Stimulated activated effector memory CD8-positive, alpha-beta T cell treated with anti-CD3 and anti-CD28 coated beads, Interleukin-12 subunit alpha, Interleukin-12 subunit beta, amount 100 ng/mL, for 72 hours (primary cell): ENCODE measurements around the gene TMC1.
"Not testable (repeated sequence)": the region's sequence is repeated elsewhere in the genome, so short reads cannot be mapped to it uniquely, and the experiment has no call there.

Experiments used
- ATAC-seq: fragments of 150-1000 bp; cut with Tn5 transposase; 2 replicates; pipeline ENCODE4 v1.10.0; 2021
- DNase-seq, 2 donors: peaks; one replicate each; pipeline ENCODE4 v3.0.0; 2021 to 2022; ENCODE audit warnings: low spot score in 2 of 2
- H3K27ac Mint-ChIP-seq: one replicate; pipeline ENCODE4 v1.8.0; 2022; ENCODE audit warnings: mild to moderate bottlenecking, mixed read lengths
- H3K36me3 Mint-ChIP-seq: one replicate; pipeline ENCODE4 v1.8.0; 2022; ENCODE audit warnings: mild to moderate bottlenecking, mixed read lengths
- H3K4me1 Mint-ChIP-seq: one replicate; pipeline ENCODE4 v1.8.0; 2022; ENCODE audit warnings: mixed read lengths
- H3K4me3 Mint-ChIP-seq: one replicate; pipeline ENCODE4 v1.8.0; 2022; ENCODE audit warnings: mild to moderate bottlenecking, mixed read lengths
- H3K9me3 Mint-ChIP-seq: one replicate; pipeline ENCODE4 v1.8.0; 2022; ENCODE audit warnings: mixed read lengths

Gene TMC1

GRCh38 chr9:72497447-72498046 lies 23.9 kb upstream of the TMC1 start:
- no peak overlapping the region for H3K27ac Mint-ChIP-seq
- no peaks in the 10 kb centered on the region for H3K9me3 Mint-ChIP-seq
- H3K4me3 Mint-ChIP-seq, result no peak overlapping the region
- ATAC-seq, result no peak
- no peaks in the 10 kb centered on the region for H3K4me1 Mint-ChIP-seq
- no peak for DNase-seq
- H3K36me3 Mint-ChIP-seq, result no peaks in the 10 kb centered on the region

GRCh38 chr9:72506615-72507014 lies 14.8 kb upstream of the TMC1 start:
- no peak overlapping the region for H3K27ac Mint-ChIP-seq
- no peak overlapping the region for H3K4me3 Mint-ChIP-seq
- ATAC-seq, result no peak
- DNase-seq, result no peak
- no peaks in the 10 kb centered on the region for H3K36me3 Mint-ChIP-seq
- H3K9me3 Mint-ChIP-seq, result no peaks in the 10 kb centered on the region
- H3K4me1 Mint-ChIP-seq, result peaks cover 13% of the 10 kb centered on the region

- Mint-ChIP-seq H3K36me3 (no peaks in the 10 kb centered on the region), H3K27ac (peak overlapping the region; percentile 91), H3K4me1 (peaks cover 13% of the 10 kb centered on the region), H3K9me3 (no peaks in the 10 kb centered on the region), H3K4me3 (peak overlapping the region; percentile 47)
- ATAC-seq (peak; percentile 67), DNase-seq (no peak)
Observed at GRCh38 chr9:72509053-72509452, 12.4 kb upstream of the TMC1 start.

- H3K27ac Mint-ChIP-seq, result peak overlapping the region; percentile 91
- no peaks in the 10 kb centered on the region for H3K9me3 Mint-ChIP-seq
- H3K4me1 Mint-ChIP-seq, result peaks cover 13% of the 10 kb centered on the region
- ATAC-seq (peak; percentile 91), DNase-seq (no peak)
- H3K4me3 Mint-ChIP-seq, result peak overlapping the region; percentile 47
- H3K36me3 Mint-ChIP-seq, result no peaks in the 10 kb centered on the region
Observed at GRCh38 chr9:72509635-72510034, 11.8 kb upstream of the TMC1 start.

- H3K36me3 Mint-ChIP-seq, H3K4me3 Mint-ChIP-seq, ATAC-seq, DNase-seq, H3K9me3 Mint-ChIP-seq, H3K27ac Mint-ChIP-seq: not testable (repeated sequence)
- H3K4me1 Mint-ChIP-seq, result peaks cover 12% of the 10 kb centered on the region
Observed at GRCh38 chr9:72521011-72521410, 397 bp upstream of the TMC1 start.

GRCh38 chr9:72524820-72525540 lies 3.6 kb downstream of the TMC1 start:
- peak overlapping the region; percentile 35 for H3K4me3 Mint-ChIP-seq
- peak overlapping the region; percentile 76 for H3K27ac Mint-ChIP-seq
- no peaks in the 10 kb centered on the region for H3K36me3 Mint-ChIP-seq
- no peaks in the 10 kb centered on the region for H3K9me3 Mint-ChIP-seq
- peaks cover 40% of the 10 kb centered on the region for H3K4me1 Mint-ChIP-seq
- DNase-seq (no peak), ATAC-seq (peak; percentile 78)

GRCh38 chr9:72526901-72527800 lies 5.7 kb downstream of the TMC1 start:
- H3K4me1 Mint-ChIP-seq, result peaks cover 41% of the 10 kb centered on the region

GRCh38 chr9:72527801-72528195 lies 6.4 kb downstream of the TMC1 start:
- no peak for ATAC-seq

More at GRCh38 chr9:72526901-72527800, 5.7 kb downstream of the TMC1 start:
- Mint-ChIP-seq H3K36me3 (no peaks in the 10 kb centered on the region), H3K27ac (peak overlapping the region; percentile 97), H3K4me3 (peak overlapping the region; percentile 79), H3K9me3 (no peaks in the 10 kb centered on the region)
- ATAC-seq, result peak; percentile 91
- peak; percentile 34 to 70 for DNase-seq

GRCh38 chr9:72529531-72529930 lies 8.1 kb downstream of the TMC1 start:
- no peaks in the 10 kb centered on the region for H3K36me3 Mint-ChIP-seq
- H3K4me3 Mint-ChIP-seq, result no peak overlapping the region
- ATAC-seq, result no peak
- no peak for DNase-seq
- peaks cover 41% of the 10 kb centered on the region for H3K4me1 Mint-ChIP-seq
- H3K27ac Mint-ChIP-seq, result no peak overlapping the region
- no peaks in the 10 kb centered on the region for H3K9me3 Mint-ChIP-seq

More at GRCh38 chr9:72527801-72528195, 6.4 kb downstream of the TMC1 start:
- no peak for DNase-seq
- Mint-ChIP-seq H3K4me3 (peak overlapping the region; percentile 79), H3K36me3 (no peaks in the 10 kb centered on the region), H3K27ac (peak overlapping the region; percentile 97), H3K9me3 (no peaks in the 10 kb centered on the region), H3K4me1 (peaks cover 41% of the 10 kb centered on the region)

GRCh38 chr9:72533322-72533721 lies 11.9 kb downstream of the TMC1 start:
- DNase-seq (no peak), ATAC-seq (no peak)
- Mint-ChIP-seq H3K9me3 (no peaks in the 10 kb centered on the region), H3K27ac (no peak overlapping the region), H3K4me1 (peaks cover 13% of the 10 kb centered on the region), H3K4me3 (no peak overlapping the region), H3K36me3 (no peaks in the 10 kb centered on the region)

GRCh38 chr9:72534931-72535330 lies 13.5 kb downstream of the TMC1 start:
- peaks cover 14% of the 10 kb centered on the region for H3K4me1 Mint-ChIP-seq
- ATAC-seq (peak; percentile 53), DNase-seq (no peak)
- no peaks in the 10 kb centered on the region for H3K36me3 Mint-ChIP-seq
- no peak overlapping the region for H3K27ac Mint-ChIP-seq
- H3K4me3 Mint-ChIP-seq, result no peak overlapping the region
- H3K9me3 Mint-ChIP-seq, result no peaks in the 10 kb centered on the region

- DNase-seq (no peak), ATAC-seq (no peak)
- Mint-ChIP-seq H3K9me3 (no peaks in the 10 kb centered on the region), H3K27ac (no peak overlapping the region), H3K4me3 (no peak overlapping the region), H3K36me3 (no peaks in the 10 kb centered on the region), H3K4me1 (peaks cover 30% of the 10 kb centered on the region)
Observed at GRCh38 chr9:72537011-72537545, 15.7 kb downstream of the TMC1 start.

- H3K27ac Mint-ChIP-seq, result no peak overlapping the region
- H3K9me3 Mint-ChIP-seq, result no peaks in the 10 kb centered on the region
- no peaks in the 10 kb centered on the region for H3K36me3 Mint-ChIP-seq
- peaks cover 30% of the 10 kb centered on the region for H3K4me1 Mint-ChIP-seq
- DNase-seq, result no peak
- H3K4me3 Mint-ChIP-seq, result no peak overlapping the region
- ATAC-seq, result no peak
Observed at GRCh38 chr9:72537671-72538070, 16.3 kb downstream of the TMC1 start.

GRCh38 chr9:72538921-72539702 lies 17.7 kb downstream of the TMC1 start:
- H3K9me3 Mint-ChIP-seq, result no peaks in the 10 kb centered on the region
- ATAC-seq (no peak), DNase-seq (no peak)
- H3K4me1 Mint-ChIP-seq, result peaks cover 36% of the 10 kb centered on the region
- no peak overlapping the region for H3K27ac Mint-ChIP-seq
- no peak overlapping the region for H3K4me3 Mint-ChIP-seq
- H3K36me3 Mint-ChIP-seq, result no peaks in the 10 kb centered on the region
